ENCODE results near the gene CD59.
"Not testable (repeated sequence)": the region's sequence is repeated elsewhere in the genome, so short reads cannot be mapped to it uniquely, and the experiment has no call there.

Gene CD59

DNA sequence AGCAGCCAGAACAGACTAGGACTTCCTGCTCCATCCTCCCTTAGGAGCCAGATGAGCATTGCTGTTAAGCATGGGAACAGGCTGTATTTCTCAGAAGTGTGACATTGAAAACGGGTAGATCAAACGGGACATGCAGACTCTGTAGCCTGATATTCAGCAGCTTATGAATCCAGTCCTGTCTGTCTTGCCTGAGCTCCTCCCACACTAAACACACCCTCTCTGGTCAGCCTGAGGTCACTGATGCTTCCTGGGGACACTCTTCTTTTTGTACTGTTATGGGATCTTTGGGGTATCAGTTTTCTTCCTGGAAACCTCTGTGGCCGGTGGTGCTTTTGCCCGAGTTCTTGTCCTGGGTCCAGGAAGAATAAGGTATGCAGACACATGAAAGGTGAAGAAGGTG is 71.4 kb downstream of the CD59 start:
- DNase-seq = no peak

DNA sequence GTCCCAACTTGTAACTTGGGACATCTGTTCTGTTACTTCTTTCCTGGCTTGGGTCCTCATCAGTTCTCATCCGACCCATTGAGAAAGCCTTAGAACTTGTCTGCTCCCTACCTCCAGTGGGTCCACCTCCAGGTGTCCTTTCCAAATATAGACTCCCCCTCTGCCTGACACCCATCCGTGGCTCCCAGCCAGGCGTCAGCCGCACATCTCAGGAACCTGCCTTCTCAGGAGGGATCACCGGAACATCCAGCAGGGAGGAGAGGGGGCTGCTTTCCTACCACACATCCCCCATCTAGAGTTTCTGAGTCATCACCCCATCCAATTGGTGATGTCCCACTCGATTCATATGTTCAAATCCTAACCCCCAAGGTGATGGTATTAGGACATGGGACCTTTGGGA is 72.1 kb downstream of the CD59 start:
- DNase-seq = no peak

DNA sequence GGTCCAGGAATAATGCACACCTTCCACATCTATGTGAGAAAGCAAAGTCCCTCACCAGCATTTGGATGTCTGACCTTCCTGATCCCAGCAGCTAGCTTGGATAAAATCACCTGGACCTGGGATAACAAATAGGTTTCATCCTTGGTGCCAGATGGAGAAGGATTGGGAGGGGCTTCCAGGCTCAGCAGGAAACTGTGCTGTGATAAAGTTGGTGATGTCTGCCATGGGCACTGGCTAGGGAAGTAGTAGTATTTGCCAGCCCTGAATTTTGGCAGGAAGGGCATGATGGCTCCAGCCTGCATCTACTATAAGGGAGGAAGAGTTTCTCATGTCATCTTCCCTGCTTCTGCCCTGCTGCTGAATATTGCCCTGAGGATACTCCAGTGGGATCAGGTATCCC is 73.1 kb downstream of the CD59 start:
- DNase-seq = no peak

DNA sequence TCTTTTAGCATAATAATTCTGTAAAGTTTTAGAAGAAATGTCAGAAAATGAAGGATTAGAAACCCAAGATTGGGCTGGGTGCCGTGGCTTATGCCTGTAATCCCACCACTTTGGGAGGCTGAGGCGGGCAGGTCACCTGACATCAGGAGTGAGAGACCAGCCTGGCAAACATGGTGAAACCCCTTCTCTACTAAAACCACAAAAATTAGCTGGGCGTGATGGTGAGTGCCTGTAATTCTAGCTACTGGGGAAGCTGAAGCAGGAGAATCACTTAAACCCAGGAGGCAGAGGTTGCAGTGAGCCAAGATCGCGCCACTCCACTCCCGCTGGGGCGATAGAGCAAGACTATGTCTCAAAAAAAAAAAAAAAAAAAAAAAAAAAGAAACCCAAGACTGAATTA is 74.7 kb downstream of the CD59 start:
- DNase-seq = not testable (repeated sequence)

DNA sequence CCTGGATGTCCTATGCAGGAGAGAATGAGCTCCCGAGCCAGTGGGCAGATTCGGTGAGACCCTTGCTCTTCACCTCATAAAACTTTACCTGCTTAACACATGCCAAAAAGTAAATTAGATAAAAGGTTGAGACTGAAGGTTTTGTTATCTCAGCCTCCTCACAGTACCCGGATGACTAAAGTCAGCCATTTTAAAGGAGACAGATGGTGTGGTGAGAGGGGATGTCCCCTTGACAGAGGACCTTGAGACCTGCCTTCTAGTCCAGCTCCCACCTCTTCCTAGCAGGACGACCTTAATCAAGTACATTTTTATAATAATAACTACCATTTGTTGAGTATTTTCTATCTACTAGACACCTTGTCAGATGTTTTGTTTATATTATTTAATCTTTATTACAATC is 75.3 kb downstream of the CD59 start:
- no peak for DNase-seq

DNA sequence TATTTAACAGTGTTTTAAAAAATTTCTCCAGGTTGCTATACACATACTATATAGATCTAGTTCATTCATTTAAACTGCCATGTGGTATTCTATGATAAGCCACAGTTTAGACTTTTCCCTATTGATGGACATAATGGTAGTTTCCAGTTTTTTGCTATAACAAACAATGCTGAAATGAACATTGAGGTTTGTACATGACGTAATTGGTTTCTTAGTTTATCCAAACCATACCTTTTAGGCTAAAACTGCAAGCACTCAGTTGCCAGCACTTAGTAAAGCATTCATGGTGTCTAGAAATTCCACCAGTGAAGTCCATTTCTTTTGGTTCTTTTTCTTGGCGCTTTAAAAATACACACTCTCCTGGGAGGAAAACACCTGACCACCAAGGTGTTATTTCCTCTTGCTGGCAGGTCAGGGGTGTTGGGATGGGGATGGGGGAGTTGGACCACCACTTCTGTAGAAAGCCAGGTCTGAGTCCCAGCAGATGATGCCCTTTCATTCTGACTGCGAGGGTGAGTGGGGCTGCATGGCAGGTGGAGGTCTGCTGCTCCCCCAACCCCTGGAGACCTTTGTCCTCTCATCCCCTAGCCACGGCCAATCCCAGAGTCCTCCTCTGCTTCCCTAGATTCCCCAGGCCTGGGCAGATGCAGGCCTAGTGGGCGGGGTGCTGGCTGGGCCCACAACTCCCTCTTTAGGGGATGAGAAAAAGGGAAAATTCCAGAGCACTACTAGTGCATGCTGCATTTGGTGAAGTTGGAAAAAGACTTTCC is 76.7 kb downstream of the CD59 start:
- DNase-seq = no peak

DNA sequence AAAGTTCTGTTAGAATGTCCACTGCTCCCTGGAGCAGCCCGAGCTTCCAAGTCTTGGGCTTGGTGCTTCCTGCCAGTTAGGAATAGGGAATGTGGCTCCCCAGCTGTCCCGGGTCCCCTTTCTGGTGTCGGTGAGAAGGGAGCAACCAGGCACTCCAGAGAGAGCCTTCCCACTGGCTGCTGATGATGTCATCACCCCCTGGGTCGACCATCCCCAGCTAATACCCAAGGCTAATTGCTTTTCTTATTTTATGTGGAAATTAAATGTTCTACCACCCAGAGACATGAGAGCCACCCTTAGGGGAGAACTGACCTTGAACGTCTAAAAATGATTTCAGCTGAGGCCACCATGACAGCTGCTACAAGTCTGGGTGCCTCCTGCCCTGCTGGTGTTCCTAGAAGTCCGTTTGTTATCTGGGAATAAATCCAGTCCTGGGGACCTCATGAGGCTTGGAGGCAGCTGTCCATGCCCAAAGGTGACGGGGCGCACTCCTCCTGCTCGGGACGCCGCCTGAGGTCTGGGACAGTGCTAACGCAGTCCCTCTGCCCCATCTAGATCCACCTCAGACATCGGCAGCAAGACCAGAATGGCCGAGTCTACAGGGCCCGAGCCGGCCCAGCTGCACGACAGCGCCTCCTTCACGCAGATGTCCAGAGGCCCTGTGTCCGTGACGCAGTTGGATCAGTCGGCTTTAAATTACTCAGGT is 77.9 kb downstream of the CD59 start:
- DNase-seq = no peak

DNA sequence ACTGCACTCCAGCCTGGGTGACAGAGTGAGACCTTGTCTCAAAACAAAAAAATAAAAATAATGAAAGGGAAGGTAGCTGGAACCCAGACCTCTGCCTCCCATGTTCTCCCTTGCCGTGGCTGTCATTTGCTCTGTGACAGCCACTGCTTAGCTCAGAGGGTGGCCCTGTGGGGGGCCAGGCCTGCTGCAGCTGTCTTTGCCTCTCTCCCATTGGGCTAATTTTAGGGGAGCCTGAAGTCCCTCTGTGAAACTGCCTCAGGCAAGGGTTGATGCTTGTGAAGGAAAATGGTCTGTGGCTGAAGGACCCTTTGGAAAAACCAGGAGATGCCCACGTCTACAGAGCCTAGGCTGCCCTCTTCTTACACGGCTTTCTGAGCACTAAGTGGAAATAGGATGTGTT is 78.5 kb downstream of the CD59 start:
- no peak for DNase-seq

DNA sequence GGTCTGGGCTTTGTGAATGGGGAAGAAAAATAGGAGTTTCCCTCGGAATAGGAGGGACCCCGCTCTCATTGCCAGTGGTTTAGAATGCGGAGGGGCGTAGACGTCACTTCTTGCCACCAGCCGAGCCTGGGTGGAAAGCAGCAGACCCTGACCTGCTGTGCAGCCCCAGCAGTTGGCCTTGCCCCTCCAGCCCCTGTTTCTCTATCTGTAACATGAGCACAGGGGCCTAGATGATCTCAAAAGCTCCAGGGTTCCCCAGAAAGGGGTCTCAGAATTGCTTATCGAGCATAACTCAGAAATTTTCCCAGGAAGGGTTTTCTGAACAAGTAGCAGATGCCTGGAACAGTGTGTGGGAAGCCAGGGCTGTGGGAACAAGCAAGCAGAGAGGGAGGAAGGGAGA is 79.5 kb downstream of the CD59 start:
- DNase-seq = no peak

DNA sequence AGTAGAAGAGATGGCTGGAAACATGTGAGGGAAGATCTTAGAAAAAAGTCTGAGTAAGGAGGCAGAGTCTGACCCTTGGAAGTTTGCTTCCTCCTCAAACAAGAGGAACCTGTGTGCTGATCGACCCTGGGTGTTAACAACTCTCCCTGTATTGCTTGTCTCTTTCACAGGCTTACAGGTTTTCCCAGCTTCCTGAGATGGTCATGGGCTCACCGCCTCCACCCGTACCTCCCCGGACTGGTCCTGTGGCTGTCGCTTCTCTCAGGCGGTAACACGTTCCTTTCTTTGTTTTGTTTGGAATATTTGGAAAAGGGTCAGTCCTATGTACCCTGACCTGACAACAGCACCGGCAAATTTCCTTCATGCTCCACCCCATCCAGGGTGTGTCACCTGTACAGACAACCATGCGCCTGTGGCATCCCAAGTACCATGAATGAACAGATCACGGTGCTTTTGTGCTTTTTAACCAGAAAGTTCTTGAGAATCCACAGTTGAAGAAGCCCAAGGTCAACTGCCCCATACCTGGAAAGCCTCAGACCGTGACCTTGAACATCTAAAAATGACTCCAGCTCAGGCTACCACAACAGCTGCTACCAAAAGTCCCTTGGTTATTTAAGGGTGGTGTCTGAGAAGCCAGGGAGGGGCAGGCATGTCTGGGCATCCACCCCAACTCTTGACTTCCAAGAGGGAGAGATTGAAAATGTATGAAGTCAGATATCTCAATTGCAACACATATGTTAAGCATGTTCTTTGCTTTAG is 80.2 kb downstream of the CD59 start:
- no peak for DNase-seq

DNA sequence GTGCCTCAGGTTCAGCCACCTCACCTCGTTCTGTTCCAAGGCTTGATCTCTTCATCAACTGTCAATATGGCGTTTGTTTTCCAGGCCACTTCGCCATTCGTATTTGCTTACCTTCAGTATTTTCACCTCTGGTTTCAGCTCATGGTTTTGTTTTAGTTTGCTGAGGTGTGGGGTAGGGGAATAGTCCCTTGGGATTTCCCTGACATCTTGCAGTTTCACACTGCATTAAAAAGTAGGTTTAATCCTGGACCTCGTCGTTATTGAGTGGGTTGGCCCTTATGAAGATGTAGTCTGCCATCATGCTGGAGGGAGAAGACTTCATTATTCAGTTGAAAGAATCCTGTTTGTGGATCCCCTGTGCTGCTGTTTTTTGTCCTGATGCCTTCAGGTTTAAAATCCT is 81.6 kb downstream of the CD59 start:
- DNase-seq = no peak
